ENCODE measurements around the gene POM121L2.

DNA sequence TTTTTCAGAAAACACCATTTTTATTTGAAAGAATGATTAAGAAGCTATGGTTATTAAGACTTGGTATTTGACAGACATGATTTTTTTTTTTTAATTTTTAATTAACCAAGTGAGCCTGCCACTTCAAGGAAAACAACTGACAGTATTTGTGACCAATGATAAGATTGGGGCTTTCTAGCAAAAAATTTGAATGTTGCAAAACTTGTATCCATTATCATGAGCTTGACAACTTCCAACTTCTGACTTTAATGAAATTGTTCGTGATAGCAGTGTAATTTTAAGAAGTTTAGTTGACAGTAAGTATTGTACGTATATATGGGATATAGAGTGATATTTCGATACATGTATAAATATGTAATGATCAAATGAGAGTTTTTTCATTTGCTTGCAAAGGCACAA, 21.6 kb upstream of the POM121L2 start:
- no peak for TF ChIP-seq GATA2 (IDR thresholded peaks at IDR 0.05; ENCODE audit: low read depth, low read length)
- no peak for TF ChIP-seq GATA3 (IDR thresholded peaks at IDR 0.05; ENCODE audit: low read depth, low read length)

All from SH-SY5Y (cell line).